ENCODE data around the gene MEOX1. TPM values are rescaled to one million over a fixed set of nuclear protein-coding genes. Genes with fewer than 3 reads are reported as not detected.
A peak's percentile ranks its signal among the peaks of the same experiment; 100 is the strongest.
"Not testable (repeated sequence)": the region's sequence is repeated elsewhere in the genome, so short reads cannot be mapped to it uniquely, and the experiment has no call there.

Gene MEOX1
- total RNA-seq, 2 donors from 2014 or later: 1.2 to 1.8 TPM

DNA sequence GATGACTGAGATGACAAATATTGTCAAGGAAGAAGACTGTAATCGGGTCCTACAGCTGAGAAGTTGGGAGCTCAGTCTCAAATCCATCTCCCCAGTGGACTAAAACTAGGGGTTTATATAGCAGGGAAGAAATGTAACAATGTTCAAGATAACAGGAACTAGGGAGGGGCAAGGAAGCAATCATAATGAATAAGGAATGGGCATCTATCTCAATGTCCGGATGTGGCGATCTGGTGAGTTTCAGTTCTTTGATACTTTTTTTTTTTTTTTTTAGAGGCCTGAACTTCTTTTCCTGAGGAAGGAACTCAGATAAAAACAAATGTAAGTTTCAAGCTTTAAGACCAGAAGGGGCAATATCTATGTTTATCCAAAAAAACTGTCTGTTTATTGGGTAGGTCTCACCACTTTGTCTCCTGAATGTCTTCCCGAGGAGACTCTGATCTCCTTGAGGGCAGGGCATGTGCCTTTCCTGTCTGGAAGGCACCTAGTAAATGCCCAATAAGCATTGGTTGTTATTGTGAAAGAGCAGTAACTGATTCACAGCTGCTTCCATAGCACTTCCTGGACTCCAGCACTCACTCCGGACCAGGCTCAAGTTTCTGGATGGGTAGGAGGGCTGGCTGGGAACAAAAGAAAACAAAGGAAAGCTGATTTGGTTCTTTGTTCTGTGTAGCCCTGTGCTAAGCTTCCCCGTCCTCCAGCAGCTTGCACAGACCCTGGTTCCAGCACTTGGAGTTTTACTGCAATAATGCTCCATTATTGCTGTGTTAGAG lies 51.9 kb downstream of the MEOX1 start:
- intact Hi-C loops (cut with DNase I, micrococcal nuclease): no loop called here
- ATAC-seq: no peak
- no peak for DNase-seq

GRCh38 chr17:43608313-43608712 lies 53.4 kb downstream of the MEOX1 start:
- intact Hi-C loops (cut with DNase I, micrococcal nuclease): no loop called here
- ATAC-seq: no peak

DNA sequence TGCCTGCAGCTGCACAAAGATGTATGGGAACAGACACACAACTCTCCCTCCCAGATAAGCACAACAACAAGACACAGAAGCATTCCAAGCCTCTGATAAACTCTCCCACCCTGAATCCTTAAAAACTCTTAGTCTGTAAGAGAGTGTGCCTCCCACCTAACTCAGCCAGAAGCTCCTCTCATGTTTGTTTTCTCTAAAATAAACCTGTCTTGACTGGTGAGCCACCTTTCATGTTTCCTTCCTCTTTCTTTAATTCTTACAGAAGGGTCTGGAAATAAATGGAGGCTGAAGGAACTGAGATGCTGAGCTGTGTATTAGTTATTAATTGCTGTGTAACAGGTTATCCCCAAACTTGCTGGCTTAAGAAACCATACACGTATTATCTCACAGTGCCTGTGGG lies 57.2 kb downstream of the MEOX1 start:
- ATAC-seq (no peak), DNase-seq (no peak)
- intact Hi-C loops (cut with DNase I, micrococcal nuclease): no loop called here

More at GRCh38 chr17:43608313-43608712, 53.4 kb downstream of the MEOX1 start:
- no peak for DNase-seq

DNA sequence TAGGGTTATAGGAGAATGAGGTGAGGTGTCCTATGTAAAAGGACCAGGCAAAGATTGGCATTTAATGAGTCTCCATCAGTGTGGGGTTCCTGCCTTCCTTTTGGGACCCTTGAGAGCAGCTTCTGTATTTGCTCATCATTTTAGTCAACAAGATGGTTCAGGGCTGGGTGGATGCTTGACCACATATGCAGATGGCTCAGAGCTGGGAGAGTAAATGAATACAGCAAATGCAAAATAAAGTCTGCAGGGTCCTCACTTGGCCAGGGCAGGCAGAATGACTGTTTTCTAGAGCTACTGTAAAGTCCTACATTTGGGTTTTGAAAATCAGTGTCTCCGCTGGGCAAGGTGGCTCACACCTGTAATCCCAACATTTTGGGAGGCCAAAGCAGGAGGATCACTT lies 58.4 kb downstream of the MEOX1 start:
- DNase-seq (no peak), ATAC-seq (no peak)
- intact Hi-C loops (cut with DNase I, micrococcal nuclease): no loop called here

DNA sequence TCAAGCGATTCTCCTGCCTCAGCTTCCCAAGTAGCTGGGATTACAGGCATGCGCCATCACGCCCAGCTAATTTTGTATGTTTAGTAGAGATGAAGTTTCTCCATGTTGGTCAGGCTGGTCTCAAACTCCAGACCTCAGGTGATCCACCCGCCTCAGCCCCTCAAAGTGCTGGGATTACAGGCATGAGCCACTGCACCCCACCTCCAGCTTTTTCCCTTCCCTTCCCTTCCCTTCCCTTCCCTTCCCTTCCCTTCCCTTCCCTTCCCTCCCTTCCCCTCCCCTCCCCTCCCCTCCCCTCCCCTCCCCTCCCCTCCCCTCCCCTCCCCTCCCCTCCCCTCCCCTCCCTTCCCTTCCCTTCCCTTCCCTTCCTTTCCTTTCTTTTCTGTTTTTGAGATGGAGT lies 59.2 kb downstream of the MEOX1 start:
- intact Hi-C loops (cut with DNase I, micrococcal nuclease); ATAC-seq; DNase-seq: not testable (repeated sequence)

DNA sequence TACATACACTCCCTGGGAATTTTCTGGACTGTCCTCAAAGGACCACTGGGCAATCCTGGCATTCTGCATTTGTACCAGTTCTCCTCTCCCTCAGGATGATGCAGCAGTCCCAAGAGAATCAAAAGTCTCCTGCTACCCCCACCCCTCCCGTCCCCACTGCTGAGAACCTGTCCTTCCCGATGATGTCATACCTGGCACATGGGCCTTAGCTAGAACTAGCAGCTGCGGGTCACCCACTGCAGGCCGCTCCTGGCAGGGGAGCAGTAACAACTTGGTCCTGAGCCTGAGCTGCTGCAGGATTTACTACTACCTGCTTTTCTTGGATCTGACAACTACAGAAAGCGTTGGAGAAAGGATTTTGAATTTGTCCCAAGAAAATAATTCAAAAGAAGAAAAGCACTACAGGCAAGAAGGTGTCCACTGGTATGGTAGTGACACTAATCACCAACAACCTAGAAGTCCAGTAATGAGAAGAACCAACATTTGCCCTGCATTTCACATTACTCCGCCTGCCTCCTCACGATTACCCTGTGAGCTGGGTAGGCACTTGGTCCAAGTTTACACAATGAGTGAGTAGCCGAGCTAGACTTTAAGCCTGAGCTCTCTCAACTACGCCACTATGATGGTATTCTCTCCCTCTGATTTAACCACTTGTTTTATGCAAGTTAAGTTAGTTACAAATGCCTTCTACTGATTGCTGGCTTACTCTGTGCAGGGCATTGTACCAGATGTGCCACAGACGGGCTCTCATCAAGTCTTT lies 60.3 kb downstream of the MEOX1 start:
- peak; percentile 19 to 53 for DNase-seq
- intact Hi-C loops (cut with DNase I, micrococcal nuclease): no loop called here
- ATAC-seq: no peak

GRCh38 chr17:43599835-43600234 lies 61.9 kb downstream of the MEOX1 start:
- intact Hi-C loops (cut with DNase I, micrococcal nuclease): no loop called here
- ATAC-seq (no peak), DNase-seq (no peak)

- DNase-seq: no peak
- no peak for ATAC-seq
- intact Hi-C loops (cut with DNase I, micrococcal nuclease): no loop called here
Measured at GRCh38 chr17:43599046-43599395, 62.7 kb downstream of the MEOX1 start.

- no peak for DNase-seq
- ATAC-seq: no peak
- intact Hi-C loops (cut with DNase I, micrococcal nuclease): no loop called here
Measured at GRCh38 chr17:43598357-43599045, 63.2 kb downstream of the MEOX1 start.

- DNase-seq: no peak
- ATAC-seq: no peak
- intact Hi-C loops (cut with DNase I, micrococcal nuclease): no loop called here
Measured at GRCh38 chr17:43597624-43598356, 63.9 kb downstream of the MEOX1 start.

- no peak for DNase-seq
- no peak for ATAC-seq
- intact Hi-C loops (cut with DNase I, micrococcal nuclease): no loop called here
Measured at GRCh38 chr17:43595466-43595865, 66.3 kb downstream of the MEOX1 start.

- no peak for ATAC-seq
- intact Hi-C loops (cut with DNase I, micrococcal nuclease): no loop called here
- peak; percentile 29 to 32 for DNase-seq
Measured at GRCh38 chr17:43591779-43592562, 69.8 kb downstream of the MEOX1 start.

DNA sequence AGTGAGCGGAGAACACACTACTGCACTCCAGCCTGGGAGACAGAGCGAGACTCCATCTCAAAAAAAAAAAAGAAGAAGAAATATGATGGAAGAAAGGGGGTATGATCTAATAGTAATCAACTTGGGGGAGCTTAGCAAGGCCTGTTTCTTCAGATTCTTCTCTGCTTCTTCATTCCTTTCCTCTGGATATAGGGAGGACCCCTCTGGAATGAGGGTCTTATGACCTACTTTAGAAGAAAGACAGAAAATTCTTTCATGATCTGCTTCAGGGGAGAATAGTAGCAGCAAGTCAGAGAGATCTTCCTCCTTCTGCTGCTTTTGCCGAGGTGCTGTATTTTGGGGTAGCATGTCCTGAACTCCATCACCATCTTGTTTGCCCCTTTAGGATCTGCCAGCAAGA lies 70.7 kb downstream of the MEOX1 start:
- intact Hi-C loops (cut with DNase I, micrococcal nuclease): no loop called here
- no peak for ATAC-seq

More for the DNA sequence above, 70.7 kb downstream of the MEOX1 start:
- DNase-seq: no peak

Other genes with a start within 250 kb of the MEOX1 start
- gene DHX8, start 177.9 kb downstream of the MEOX1 start, total RNA-seq: 10 to 100 TPM; 42.5 to 49.8 TPM
- under 1 TPM; 0.89 to 0.95 TPM for gene ETV4, start 115.6 kb downstream of the MEOX1 start, total RNA-seq
- gene SOST, start 96.9 kb upstream of the MEOX1 start, total RNA-seq: not detected
- gene DUSP3, start 117.1 kb upstream of the MEOX1 start, total RNA-seq: 10 to 100 TPM; 47.3 to 85.2 TPM
- not detected for gene CFAP97D1, start 118.5 kb upstream of the MEOX1 start, total RNA-seq
- 1 to 10 TPM; 3.7 to 4.0 TPM for gene MPP3, start 171.2 kb upstream of the MEOX1 start, total RNA-seq
- gene CD300LG, start 185.3 kb upstream of the MEOX1 start, total RNA-seq: under 1 TPM; 0.27 to 0.87 TPM
- gene MPP2, start 245.6 kb upstream of the MEOX1 start, total RNA-seq: 1 to 10 TPM in 1 of 2 donors, under 1 TPM in 1; 0.49 to 2.6 TPM